HG02678 (cell line): Measurements from ENCODE around the gene PRND.
"Not testable (repeated sequence)": the region's sequence is repeated elsewhere in the genome, so short reads cannot be mapped to it uniquely, and the experiment has no call there.

Experiments used
- ATAC-seq: cut with Tn5 transposase; IDR thresholded peaks from one replicate; pipeline ENCODE4 v1.9.1; 2021; ENCODE audit warnings: mild to moderate bottlenecking, moderate library complexity; ENCODE audit not compliant: unreplicated experiment

PRND gene

GRCh38 chr20:4708036-4708435, 13.7 kb upstream of the PRND start:
- no peak for ATAC-seq

GRCh38 chr20:4708856-4709255, 12.9 kb upstream of the PRND start:
- ATAC-seq: no peak

- ATAC-seq: no peak
These were observed 12.2 kb upstream of the PRND start for GRCh38 chr20:4709261-4710105.

GRCh38 chr20:4710106-4710475, 11.6 kb upstream of the PRND start:
- ATAC-seq: no peak

- no peak for ATAC-seq
These were observed 10.2 kb upstream of the PRND start for GRCh38 chr20:4711511-4711910.

GRCh38 chr20:4713401-4713800, 8.3 kb upstream of the PRND start:
- no peak for ATAC-seq

GRCh38 chr20:4714818-4715217, 6.9 kb upstream of the PRND start:
- ATAC-seq: no peak

- no peak for ATAC-seq
These were observed 3.7 kb upstream of the PRND start for GRCh38 chr20:4717816-4718570.

- ATAC-seq: no peak
These were observed 2.5 kb upstream of the PRND start for GRCh38 chr20:4719190-4719589.

GRCh38 chr20:4720041-4720976, 1.4 kb upstream of the PRND start:
- ATAC-seq: peak; percentile 92

- peak; percentile 11 for ATAC-seq
These were observed 746 bp upstream of the PRND start for GRCh38 chr20:4720977-4721349.

- ATAC-seq: no peak
These were observed 862 bp downstream of the PRND start for GRCh38 chr20:4722571-4722970.

GRCh38 chr20:4722993-4723392, 1.3 kb downstream of the PRND start:
- no peak for ATAC-seq

- not testable (repeated sequence) for ATAC-seq
These were observed 1.8 kb downstream of the PRND start for GRCh38 chr20:4723553-4723952.

GRCh38 chr20:4724459-4725262, 3.0 kb downstream of the PRND start:
- ATAC-seq: no peak

- ATAC-seq: no peak
These were observed 3.5 kb downstream of the PRND start for GRCh38 chr20:4725263-4725550.

GRCh38 chr20:4726710-4727397, 5.1 kb downstream of the PRND start:
- ATAC-seq: no peak

- no peak for ATAC-seq
These were observed 6.5 kb downstream of the PRND start for GRCh38 chr20:4728120-4728760.

- ATAC-seq: no peak
These were observed 7.6 kb downstream of the PRND start for GRCh38 chr20:4729265-4729664.

GRCh38 chr20:4730780-4731179, 9.1 kb downstream of the PRND start:
- no peak for ATAC-seq
